ENCODE results near the gene PLEKHA6.

- TF ChIP-seq CTCF (IDR thresholded peaks at IDR 0.05; ENCODE audit: low read depth, low read length, poor library complexity, severe bottlenecking) (no peak), EZH2phosphoT487 (IDR thresholded peaks at IDR 0.05; ENCODE audit: borderline replicate concordance, low read length) (no peak)
Measured at GRCh38 chr1:204280099-204280961, 79.4 kb downstream of the PLEKHA6 start.

Data from DOHH2 (cell line).